Left ventricle myocardium inferior (tissue), 1 donor: ENCODE measurements around the gene ESPN. TPM values are rescaled to one million over a fixed set of nuclear protein-coding genes. Genes with fewer than 3 reads are reported as not detected.

ENCODE experiments used
- DNase-seq: peaks from one replicate; pipeline ENCODE4 v3.0.0-alpha.2; 2020
- H3K27ac ChIP-seq: fragments of 200-600 bp; replicated peaks from 2 replicates; pipeline ENCODE4 v1.8.0; 2021
- H3K27me3 ChIP-seq: fragments of 200-600 bp; 2 replicates; pipeline ENCODE4 v1.8.0; 2021; ENCODE audit warnings: low read depth
- H3K36me3 ChIP-seq: fragments of 200-600 bp; 2 replicates; pipeline ENCODE4 v1.8.0; 2021
- H3K4me1 ChIP-seq: fragments of 200-600 bp; 2 replicates; pipeline ENCODE4 v1.8.0; 2021
- H3K4me3 ChIP-seq: fragments of 200-600 bp; 2 replicates; pipeline ENCODE4 v1.8.0; 2021; ENCODE audit warnings: mild to moderate bottlenecking, moderate library complexity
- H3K9me3 ChIP-seq: fragments of 200-600 bp; replicated peaks from 2 replicates; pipeline ENCODE4 v1.8.0; 2021
- intact Hi-C: fragments of 100-400 bp; cut with micrococcal nuclease; formaldehyde crosslinking; loops from one replicate; pipeline ENCODE4 v1.11.0; 2022
- total RNA-seq: library from RNA; stranded (reverse); fragmentation: NEBNext Ultra II Directional; extraction: Animal tissue kit (Norgen Biotek cat#: 25700); gene quantifications from one replicate; pipeline ENCODE4 v1.2.1, GENCODE V29; 2021
- TF ChIP-seq, protein P1 (sequence below): fragments of 200-600 bp; IDR thresholded peaks from 2 replicates; pipeline ENCODE4 v1.8.0; 2021; ENCODE audit warnings: antibody characterized with exemption, mild to moderate bottlenecking, borderline replicate concordance
- donor health status: DM: no; HTN: yes; CAD: no; lungs with severe emphysema.

The ESPN gene
- total RNA-seq, 1 donor from 2014 or later = 0.41 TPM

GRCh38 chr1:6474815-6475282 lies 50.3 kb downstream of the ESPN start:
- peaks cover 63% of the 10 kb centered on the region for H3K36me3 ChIP-seq

GRCh38 chr1:6475381-6476133 lies 51.0 kb downstream of the ESPN start:
- intact Hi-C loops = loop anchor here (10.0 kb wide), 1 partner anchor 49 kb away; no protein-coding TSS in a partner anchor
- Histone ChIP-seq H3K4me1 (peaks cover 10% of the 10 kb centered on the region), H3K36me3 (peaks cover 56% of the 10 kb centered on the region), H3K4me3 (no peak overlapping the region), H3K27me3 (no peaks in the 10 kb centered on the region), H3K27ac (no peak overlapping the region), H3K9me3 (no peaks in the 10 kb centered on the region)
- peak; percentile 57 for DNase-seq
- TF ChIP-seq, protein P1, sequence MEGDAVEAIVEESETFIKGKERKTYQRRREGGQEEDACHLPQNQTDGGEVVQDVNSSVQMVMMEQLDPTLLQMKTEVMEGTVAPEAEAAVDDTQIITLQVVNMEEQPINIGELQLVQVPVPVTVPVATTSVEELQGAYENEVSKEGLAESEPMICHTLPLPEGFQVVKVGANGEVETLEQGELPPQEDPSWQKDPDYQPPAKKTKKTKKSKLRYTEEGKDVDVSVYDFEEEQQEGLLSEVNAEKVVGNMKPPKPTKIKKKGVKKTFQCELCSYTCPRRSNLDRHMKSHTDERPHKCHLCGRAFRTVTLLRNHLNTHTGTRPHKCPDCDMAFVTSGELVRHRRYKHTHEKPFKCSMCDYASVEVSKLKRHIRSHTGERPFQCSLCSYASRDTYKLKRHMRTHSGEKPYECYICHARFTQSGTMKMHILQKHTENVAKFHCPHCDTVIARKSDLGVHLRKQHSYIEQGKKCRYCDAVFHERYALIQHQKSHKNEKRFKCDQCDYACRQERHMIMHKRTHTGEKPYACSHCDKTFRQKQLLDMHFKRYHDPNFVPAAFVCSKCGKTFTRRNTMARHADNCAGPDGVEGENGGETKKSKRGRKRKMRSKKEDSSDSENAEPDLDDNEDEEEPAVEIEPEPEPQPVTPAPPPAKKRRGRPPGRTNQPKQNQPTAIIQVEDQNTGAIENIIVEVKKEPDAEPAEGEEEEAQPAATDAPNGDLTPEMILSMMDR = peak; percentile 93

More at GRCh38 chr1:6474815-6475282, 50.3 kb downstream of the ESPN start:
- Histone ChIP-seq H3K9me3 (no peaks in the 10 kb centered on the region), H3K27ac (no peak overlapping the region), H3K4me1 (peaks cover 10% of the 10 kb centered on the region), H3K4me3 (no peak overlapping the region), H3K27me3 (no peaks in the 10 kb centered on the region)
- intact Hi-C loops = loop anchor here (10.0 kb wide), 1 partner anchor 50 kb away; no protein-coding TSS in a partner anchor
- DNase-seq = no peak
- TF ChIP-seq, protein P1 = no peak

GRCh38 chr1:6476483-6476882 lies 51.9 kb downstream of the ESPN start:
- TF ChIP-seq, protein P1 = no peak
- Histone ChIP-seq H3K4me3 (no peak overlapping the region), H3K36me3 (peaks cover 47% of the 10 kb centered on the region), H3K9me3 (no peaks in the 10 kb centered on the region), H3K27ac (no peak overlapping the region), H3K4me1 (peaks cover 10% of the 10 kb centered on the region), H3K27me3 (no peaks in the 10 kb centered on the region)
- intact Hi-C loops = loop anchor here (10.0 kb wide), 1 partner anchor 48 kb away; no protein-coding TSS in a partner anchor
- no peak for DNase-seq

- Histone ChIP-seq H3K9me3 (no peaks in the 10 kb centered on the region), H3K36me3 (peaks cover 39% of the 10 kb centered on the region), H3K27me3 (no peaks in the 10 kb centered on the region), H3K4me1 (peaks cover 10% of the 10 kb centered on the region), H3K4me3 (no peak overlapping the region), H3K27ac (no peak overlapping the region)
- TF ChIP-seq, protein P1 = no peak
- no peak for DNase-seq
- intact Hi-C loops = loop anchor here (10.0 kb wide), 1 partner anchor 48 kb away; no protein-coding TSS in a partner anchor
Measured at GRCh38 chr1:6477039-6477820, 52.7 kb downstream of the ESPN start.

DNA sequence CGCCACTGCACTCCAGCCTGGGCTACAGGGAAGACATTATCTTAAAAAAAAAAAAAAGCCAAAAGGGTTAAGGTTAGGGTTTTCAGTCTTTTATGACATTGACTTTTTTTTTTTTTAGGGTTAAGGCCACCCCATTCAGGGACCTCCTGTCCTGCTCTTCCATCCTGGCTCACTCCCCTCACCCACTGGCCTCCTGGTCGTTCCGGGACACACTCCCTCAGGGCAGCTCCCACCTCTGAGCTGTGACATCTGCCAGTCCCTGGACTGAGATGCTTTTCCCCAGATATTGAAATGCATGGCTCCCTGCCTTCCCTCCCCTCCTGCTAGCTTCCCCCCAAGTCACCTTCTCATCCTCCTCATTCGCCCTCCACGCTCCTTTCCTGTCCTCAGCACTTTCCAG lies 57.2 kb downstream of the ESPN start:
- H3K9me3 ChIP-seq = no peaks in the 10 kb centered on the region
- H3K27me3 ChIP-seq = peaks cover 17% of the 10 kb centered on the region
- intact Hi-C loops = no loop called here
- peaks cover 8% of the 10 kb centered on the region for H3K36me3 ChIP-seq
- no peak overlapping the region for H3K4me3 ChIP-seq
- no peak for DNase-seq
- TF ChIP-seq, protein P1 = no peak
- H3K4me1 ChIP-seq = peaks cover 32% of the 10 kb centered on the region
- no peak overlapping the region for H3K27ac ChIP-seq
